GM12878 (cell line): ENCODE results near the gene CRTC1. TPM values are rescaled to one million over a fixed set of nuclear protein-coding genes. Genes with fewer than 3 reads are reported as not detected.

Source experiments
- ATAC-seq: fragments of 200-7000 bp; cut with Tn5 transposase; 3 replicates; pipeline ENCODE4 v1.9.1; 2020; ENCODE audit warnings: mild to moderate bottlenecking, moderate library complexity
- BruUV-seq: library from RNA; stranded (reverse); fragments of 400-500 nt; replicated peaks from 2 replicates; lab custom pipeline; 2021; lab: Mats Ljungman, UMichigan
- CTCF ChIA-PET: fragments of 300-600 bp; sonication (Branson Sonifier 250); formaldehyde crosslinking; extraction: SDS; loops from one replicate; lab custom pipeline; 2021; ENCODE audit warnings: inconsistent platforms; lab: Yijun Ruan, JAX
- POLR2A ChIA-PET: fragments of 350-600 bp; formaldehyde crosslinking; extraction: SDS; loops from one replicate; lab custom pipeline; 2021; ENCODE audit warnings: inconsistent platforms; lab: Charles Lee
- RAD21 ChIA-PET: fragments of 300-600 bp; sonication (Branson Sonifier 250); formaldehyde crosslinking; loops from one replicate; lab custom pipeline; 2023; ENCODE audit warnings: antibody characterized with exemption; ENCODE audit not compliant: unreplicated experiment; lab: Charles Lee
- SMC1A ChIA-PET: fragments of 300-600 bp; sonication (Branson Sonifier 250); formaldehyde crosslinking; loops from one replicate; lab custom pipeline; 2023; ENCODE audit not compliant: unreplicated experiment, uncharacterized antibody; lab: Charles Lee
- DNase-seq: peaks from one replicate; pipeline ENCODE4 v3.0.0-alpha.2; 2011; ENCODE audit warnings: low read depth, low spot score
- FAIRE-seq: peaks from 3 replicates; lab custom pipeline; 2011; peaks lifted over from hg19 to GRCh38; lab: Jason Lieb, UNC
- H2AFZ ChIP-seq: 2 replicates; pipeline ENCODE4 v1.6.0; 2011; ENCODE audit warnings: low read depth, low read length, control low read depth; ENCODE audit not compliant: control insufficient read depth
- H3K27ac ChIP-seq: 2 replicates; pipeline ENCODE4 v1.5.1; 2011; ENCODE audit warnings: control low read depth; ENCODE audit not compliant: control insufficient read depth, insufficient read depth
- H3K27me3 ChIP-seq, 2 experiments: replicated peaks in 1 of 2; 2 replicates each; pipeline versions ENCODE4 v1.6.0 to v1.6.1; 2011; ENCODE audit warnings: low read length in 1 of 2; ENCODE audit not compliant: control insufficient read depth in 2 of 2, insufficient read depth in 2 of 2
- H3K36me3 ChIP-seq, 2 experiments: 2 replicates each; pipeline ENCODE4 v1.5.1; 2011; ENCODE audit warnings: low read length in 1 of 2; ENCODE audit not compliant: control insufficient read depth in 2 of 2, insufficient read depth in 2 of 2
- H3K4me1 ChIP-seq: 2 replicates; pipeline ENCODE4 v1.6.1; 2011; ENCODE audit warnings: mild to moderate bottlenecking, low read length, moderate library complexity, mixed read lengths; ENCODE audit not compliant: control insufficient read depth, insufficient read depth
- H3K4me2 ChIP-seq: 2 replicates; pipeline ENCODE4 v1.6.0; 2011; ENCODE audit warnings: control low read depth; ENCODE audit not compliant: control insufficient read depth, insufficient read depth
- H3K4me3 ChIP-seq: fragments of 200-600 bp; sonication (generic); 2 replicates; pipeline ENCODE4 v1.5.1; 2016
- H3K79me2 ChIP-seq: 2 replicates; pipeline ENCODE4 v1.6.0; 2011; ENCODE audit warnings: low read length; ENCODE audit not compliant: control insufficient read depth, insufficient read depth
- H3K9ac ChIP-seq: 2 replicates; pipeline ENCODE4 v1.8.0; 2011; ENCODE audit warnings: low read length, control low read depth, mixed read lengths; ENCODE audit not compliant: control insufficient read depth, insufficient read depth
- H3K9me3 ChIP-seq: replicated peaks from 3 replicates; pipeline ENCODE4 v1.5.1; 2011; ENCODE audit warnings: mild to moderate bottlenecking, low read length; ENCODE audit not compliant: control insufficient read depth, insufficient read depth
- H4K20me1 ChIP-seq: 2 replicates; pipeline ENCODE4 v1.6.0; 2011; ENCODE audit not compliant: control insufficient read depth, insufficient read depth
- DPF2 ChIP-seq: fragments of 450-650 bp; IDR thresholded peaks from 2 replicates; pipeline ENCODE4 v1.6.1; 2017; ENCODE audit warnings: mild to moderate bottlenecking
- E2F4 ChIP-seq: IDR thresholded peaks from 2 replicates; pipeline ENCODE4 v1.6.1; 2012; ENCODE audit warnings: low read depth, low read length, improper control_type of control experiment
- GATAD2B ChIP-seq: fragments of 450-650 bp; conservative IDR thresholded peaks from 2 replicates; pipeline ENCODE4 v1.6.1; 2017; ENCODE audit warnings: low read depth, mild to moderate bottlenecking, moderate library complexity
- HCFC1 ChIP-seq: fragments of 150-350 bp; IDR thresholded peaks from 2 replicates; pipeline ENCODE4 v1.6.1; 2014; ENCODE audit warnings: low read length
- HDGF ChIP-seq: fragments of 450-650 bp; IDR thresholded peaks from 2 replicates; pipeline ENCODE4 v1.6.1; 2016; ENCODE audit warnings: antibody characterized with exemption
- IRF4 ChIP-seq: IDR thresholded peaks from 2 replicates; pipeline ENCODE4 v1.6.1; 2011; ENCODE audit warnings: low read depth, low read length
- MEF2A ChIP-seq: IDR thresholded peaks from 2 replicates; pipeline ENCODE4 v1.6.1; 2011; ENCODE audit warnings: low read depth, mild to moderate bottlenecking, low read length, moderate library complexity; ENCODE audit not compliant: insufficient read depth
- MTA2 ChIP-seq: fragments of 450-650 bp; IDR thresholded peaks from 2 replicates; pipeline ENCODE4 v1.6.1; 2016; ENCODE audit warnings: low read depth, mild to moderate bottlenecking, moderate library complexity
- NR2F1 ChIP-seq: fragments of 450-650 bp; conservative IDR thresholded peaks from 2 replicates; pipeline ENCODE4 v1.6.1; 2017; ENCODE audit warnings: mild to moderate bottlenecking
- PAX8 ChIP-seq: fragments of 450-650 bp; IDR thresholded peaks from 2 replicates; pipeline ENCODE4 v1.6.1; 2017; ENCODE audit warnings: mild to moderate bottlenecking, moderate library complexity
- TCF12 ChIP-seq: IDR thresholded peaks from 2 replicates; pipeline ENCODE4 v1.6.1; 2011; ENCODE audit warnings: low read depth, mild to moderate bottlenecking, low read length
- ZBED1 ChIP-seq: IDR thresholded peaks from 2 replicates; pipeline ENCODE4 v1.6.1; 2016; ENCODE audit warnings: borderline replicate concordance
- ZBTB40 ChIP-seq: fragments of 450-650 bp; IDR thresholded peaks from 2 replicates; pipeline ENCODE4 v1.6.1; 2016; ENCODE audit warnings: mild to moderate bottlenecking, moderate library complexity, borderline replicate concordance
- ZNF274 ChIP-seq: IDR thresholded peaks from one replicate; pipeline ENCODE4 v1.8.0; 2011; ENCODE audit not compliant: insufficient read length, insufficient read depth
- WGBS: methylation state at CpG from one replicate; pipeline ENCODE4 v1.1.6; 2016; ENCODE audit warnings: low lambda C conversion rate; ENCODE audit not compliant: insufficient replicate concordance, insufficient coverage; ENCODE audit errors: missing lambda C conversion rate; 5-methylcytosine and 5-hydroxymethylcytosine counted together
- in situ Hi-C: fragments of 300-500 bp; cut with MboI; formaldehyde crosslinking; loops from 9 replicates; pipeline ENCODE4 v1.14.3; 2018; ENCODE audit warnings: mixed read lengths
- intact Hi-C: fragments of 100-400 bp; cut with micrococcal nuclease; formaldehyde crosslinking; loops from one replicate; pipeline ENCODE4 v1.14.2; 2022; ENCODE audit not compliant: unreplicated experiment
- polyA plus RNA-seq, 11 experiments: library from polyadenylated mRNA; depleted of rRNA in 4 of 11; unstranded in 6 of 11; stranded (reverse) in 5 of 11; fragments of >200 nt; fragmentation: Nextera tagmentation in 4 of 11; fragmentation: Illumina TruSeq in 1 of 11; extraction: Ambion mirVana in 4 of 11; extraction: Trizol in 1 of 11; gene quantifications; 1 replicate in 1 of 11; 2 replicates in 10 of 11; pipeline versions ENCODE4 v1.2.1 to v1.2.3, GENCODE V29; 2011 to 2016; ENCODE audit warnings: inconsistent platforms in 2 of 11, missing spikeins in 2 of 11, low read depth in 1 of 11
- total RNA-seq, 4 experiments: library from RNA; depleted of rRNA in 3 of 4; stranded (reverse); fragments of >200 nt in 3 of 4; fragmentation: Illumina TruSeq in 1 of 4; extraction: Trizol in 1 of 4; gene quantifications; 2 replicates each; pipeline versions ENCODE4 v1.2.1 to v1.2.3, GENCODE V29; 2013 to 2021

Gene CRTC1
- total and polyA plus RNA-seq, 10 of the 15 experiments (the other 5 are each of a cell fraction or from before 2014, with no cell fraction given) = 0.02 to 4.6 (median 1.1) TPM; not detected in 1

- TF ChIP-seq ZBTB40 = no peak
- no peak for TF ChIP-seq E2F4
- TF ChIP-seq NR2F1 = no peak
- no peak for TF ChIP-seq DPF2
Observed at GRCh38 chr19:18768997-18769891, 85.8 kb downstream of the CRTC1 start (continued).

- WGBS = 60% methylated on average over 13 of the region's 15 CpGs
- FAIRE-seq (no peak), ATAC-seq (no peak), DNase-seq (no peak)
- in situ Hi-C loops = no loop called here
- no peak overlapping the region for H3K27ac ChIP-seq
- ChIA-PET RAD21 (no interaction called here), POLR2A (no interaction called here), CTCF (no interaction called here), SMC1A (no interaction called here)
- H4K20me1 ChIP-seq = no peaks in the 10 kb centered on the region
- no peak overlapping the region for H3K4me3 ChIP-seq
- TF ChIP-seq PAX8 (no peak), HDGF (no peak), HCFC1 (no peak), ZBED1 (no peak), ZNF274 (no peak), GATAD2B (no peak), TCF12 (no peak), IRF4 (no peak), MEF2A (no peak), MTA2 (no peak)
- H2AFZ ChIP-seq = no peak overlapping the region
- H3K9me3 ChIP-seq = no peaks in the 10 kb centered on the region
- H3K79me2 ChIP-seq = no peaks in the 10 kb centered on the region
- no peaks in the 10 kb centered on the region for H3K36me3 ChIP-seq
- intact Hi-C loops = loop anchor here (5.0 kb wide), 1 partner anchor 77 kb away; no protein-coding TSS in a partner anchor
- H3K4me1 ChIP-seq = peaks cover 3% of the 10 kb centered on the region
- no peak overlapping the region for H3K4me2 ChIP-seq
- BruUV-seq = no TSS peak
- no peak overlapping the region for H3K9ac ChIP-seq
- H3K27me3 ChIP-seq = no peaks in the 10 kb centered on the region
Observed at GRCh38 chr19:18769989-18770528, 86.6 kb downstream of the CRTC1 start.
